Stimulated activated CD8-positive, alpha-beta memory T cell treated with anti-CD3 and anti-CD28 coated beads, Interleukin-2, amount 100 ng/mL, for 1 hour (primary cell): ENCODE measurements around the gene FOXP1.
"Not testable (repeated sequence)": the region's sequence is repeated elsewhere in the genome, so short reads cannot be mapped to it uniquely, and the experiment has no call there.

ENCODE experiments used
- DNase-seq, 2 donors: peaks; one replicate each; pipeline ENCODE4 v3.0.0-alpha.2; 2020; ENCODE audit warnings: low read depth in 2 of 2

The FOXP1 gene

GRCh38 chr3:71041371-71041770 is 542.2 kb downstream of the FOXP1 start:
- no peak for DNase-seq

GRCh38 chr3:71039332-71039731 is 544.2 kb downstream of the FOXP1 start:
- no peak for DNase-seq

- no peak for DNase-seq
Measured at GRCh38 chr3:71037775-71038174, 545.8 kb downstream of the FOXP1 start.

- DNase-seq: no peak
Measured at GRCh38 chr3:71035886-71036285, 547.6 kb downstream of the FOXP1 start.

GRCh38 chr3:71035314-71035713 is 548.2 kb downstream of the FOXP1 start:
- DNase-seq: no peak

GRCh38 chr3:71033681-71034220 is 549.8 kb downstream of the FOXP1 start:
- no peak for DNase-seq

GRCh38 chr3:71031914-71032521 is 551.5 kb downstream of the FOXP1 start:
- DNase-seq: no peak

- DNase-seq: no peak
Measured at GRCh38 chr3:71031181-71031580, 552.3 kb downstream of the FOXP1 start.

GRCh38 chr3:71030748-71031147 is 552.8 kb downstream of the FOXP1 start:
- no peak for DNase-seq

GRCh38 chr3:71029770-71030169 is 553.8 kb downstream of the FOXP1 start:
- no peak for DNase-seq

- DNase-seq: no peak
Measured at GRCh38 chr3:71028802-71029201, 554.7 kb downstream of the FOXP1 start.

GRCh38 chr3:71028184-71028583 is 555.3 kb downstream of the FOXP1 start:
- no peak for DNase-seq

GRCh38 chr3:71026634-71027578 is 556.6 kb downstream of the FOXP1 start:
- DNase-seq: no peak

GRCh38 chr3:71025516-71025915 is 558.0 kb downstream of the FOXP1 start:
- DNase-seq: no peak

- DNase-seq: no peak
Measured at GRCh38 chr3:71025010-71025409, 558.5 kb downstream of the FOXP1 start.

GRCh38 chr3:71022551-71023335 is 560.8 kb downstream of the FOXP1 start:
- DNase-seq: no peak

GRCh38 chr3:71018799-71019198 is 564.7 kb downstream of the FOXP1 start:
- DNase-seq: no peak

GRCh38 chr3:71016178-71016845 is 567.2 kb downstream of the FOXP1 start:
- no peak for DNase-seq

- not testable (repeated sequence) for DNase-seq
Measured at GRCh38 chr3:71014616-71015015, 568.9 kb downstream of the FOXP1 start.

GRCh38 chr3:71012971-71013370 is 570.6 kb downstream of the FOXP1 start:
- no peak for DNase-seq

- no peak for DNase-seq
Measured at GRCh38 chr3:71011565-71012287, 571.8 kb downstream of the FOXP1 start.
